ENCODE results near the gene YEATS4. TPM values are rescaled to one million over a fixed set of nuclear protein-coding genes. Genes with fewer than 3 reads are reported as not detected.

The YEATS4 gene
- total and polyA plus RNA-seq, 2 experiments from 2014 or later, result 64.7 to 90.5 TPM

- TF ChIP-seq ETS1 (IDR thresholded peaks at IDR 0.05), result no peak
- no peak for TF ChIP-seq NANOG (IDR thresholded peaks at IDR 0.05; ENCODE audit: borderline replicate concordance)
- no peak for TF ChIP-seq CREB1 (CRISPR knock-in tag; IDR thresholded peaks at IDR 0.05; ENCODE audit: low read depth)
- TF ChIP-seq ZNF462 (CRISPR knock-in tag; IDR thresholded peaks at IDR 0.05), result no peak
- no peak for TF ChIP-seq STAT1 (IDR thresholded peaks at IDR 0.05; ENCODE audit: unreplicated experiment)
These were observed 20.6 kb upstream of the YEATS4 start (continued) for GRCh38 chr12:69338936-69339335.

GRCh38 chr12:69339999-69340398, 19.5 kb upstream of the YEATS4 start:
- Histone ChIP-seq H3K27me3 (ENCODE audit: insufficient read depth) (no peaks in the 10 kb centered on the region), H3K36me3 (ENCODE audit: insufficient read depth) (no peaks in the 10 kb centered on the region), H3K9me2 (ENCODE audit: insufficient read depth) (no peaks in the 10 kb centered on the region), H3K4me3 (no peak overlapping the region), H3K4me2 (no peak overlapping the region), H3K4me1 (ENCODE audit: insufficient read depth) (no peaks in the 10 kb centered on the region), H3F3A (replicated peaks; ENCODE audit: low read depth) (no peaks in the 10 kb centered on the region), H4K20me1 (replicated peaks; ENCODE audit: insufficient read depth) (no peaks in the 10 kb centered on the region), H2AFZ (peak overlapping the region; percentile 83), H3K27ac (ENCODE audit: low read depth) (no peak overlapping the region), H3K79me2 (replicated peaks; ENCODE audit: insufficient read depth) (no peaks in the 10 kb centered on the region)
- ATAC-seq (no peak), DNase-seq (ENCODE audit: low spot score) (no peak)
- H3K27me3 Mint-ChIP-seq (ENCODE audit: insufficient read depth, low read depth, poor library complexity), result peaks cover 2% of the 10 kb centered on the region
- no peaks in the 10 kb centered on the region for H3K9me3 Mint-ChIP-seq
- no peaks in the 10 kb centered on the region for H3K36me3 Mint-ChIP-seq (ENCODE audit: low read depth)
- H3K4me3 Mint-ChIP-seq, result no peak overlapping the region
- peaks cover 12% of the 10 kb centered on the region for H3K4me1 Mint-ChIP-seq
- H3K27ac Mint-ChIP-seq, result no peak overlapping the region
- TF ChIP-seq JUNB (IDR thresholded peaks at IDR 0.05; ENCODE audit: unreplicated experiment) (no peak), CREB1 (CRISPR knock-in tag; IDR thresholded peaks at IDR 0.05; ENCODE audit: low read depth) (no peak), NANOG (IDR thresholded peaks at IDR 0.05; ENCODE audit: borderline replicate concordance) (no peak), REST (IDR thresholded peaks at IDR 0.05; ENCODE audit: unreplicated experiment) (no peak), POLR2AphosphoS5 (IDR thresholded peaks at IDR 0.05; ENCODE audit: low read depth) (no peak)
